Fibroblast of skin of left quadriceps (primary cell): ENCODE data around the gene EPAS1.
"Not testable (repeated sequence)": the region's sequence is repeated elsewhere in the genome, so short reads cannot be mapped to it uniquely, and the experiment has no call there.

ENCODE experiments used
- DNase-seq, 2 experiments: peaks; one replicate each; pipeline ENCODE4 v3.0.0-alpha.2; 2013; ENCODE audit warnings: low read depth in 2 of 2

The EPAS1 gene

DNA sequence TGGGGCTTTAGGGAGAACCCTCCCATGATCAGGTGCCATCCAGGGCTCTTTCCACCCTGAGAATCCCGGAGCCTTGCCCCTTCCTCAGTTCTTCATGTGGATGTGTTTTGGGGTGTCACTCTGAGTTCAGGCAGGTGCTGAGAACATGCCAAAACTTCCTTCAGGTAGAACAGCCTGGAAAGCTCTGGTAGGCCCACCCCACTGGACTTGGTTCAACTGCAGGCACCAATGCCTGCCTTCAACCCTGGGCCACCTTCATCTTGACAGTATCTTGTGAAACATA, 85.8 kb downstream of the EPAS1 start:
- DNase-seq = no peak

DNA sequence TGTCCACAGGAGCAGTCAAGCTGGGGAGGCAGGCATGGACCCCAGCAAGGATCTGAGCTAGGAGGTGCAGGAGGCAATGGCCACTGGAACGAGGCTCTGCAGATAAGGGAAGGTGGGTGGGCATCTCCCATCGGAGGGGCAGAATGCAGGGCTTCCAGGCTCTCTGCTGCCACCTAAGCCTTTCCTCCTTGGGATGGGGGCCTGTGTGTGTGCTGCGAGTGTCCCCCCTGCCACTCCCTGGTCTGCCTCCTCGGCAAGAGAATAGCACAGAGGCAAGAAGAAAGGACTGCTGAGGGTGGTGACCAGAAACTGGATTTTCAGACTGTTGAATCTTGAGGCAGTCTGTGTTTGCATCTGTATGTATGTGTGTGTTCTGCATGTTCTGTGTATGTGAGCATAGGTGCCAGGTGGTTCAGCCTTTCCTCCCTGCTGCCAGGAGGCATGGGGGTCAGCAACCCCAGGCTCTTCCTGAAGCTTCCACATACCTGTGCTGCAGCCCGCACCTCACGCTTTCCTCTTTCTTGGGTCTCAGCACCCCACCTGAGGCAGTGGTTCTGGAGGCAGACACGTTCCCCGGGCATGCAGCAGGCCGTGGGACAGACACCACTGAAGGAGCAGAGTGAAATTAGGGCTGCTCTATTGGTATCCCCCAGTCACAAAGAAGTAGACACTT, 86.7 kb downstream of the EPAS1 start:
- no peak for DNase-seq

DNA sequence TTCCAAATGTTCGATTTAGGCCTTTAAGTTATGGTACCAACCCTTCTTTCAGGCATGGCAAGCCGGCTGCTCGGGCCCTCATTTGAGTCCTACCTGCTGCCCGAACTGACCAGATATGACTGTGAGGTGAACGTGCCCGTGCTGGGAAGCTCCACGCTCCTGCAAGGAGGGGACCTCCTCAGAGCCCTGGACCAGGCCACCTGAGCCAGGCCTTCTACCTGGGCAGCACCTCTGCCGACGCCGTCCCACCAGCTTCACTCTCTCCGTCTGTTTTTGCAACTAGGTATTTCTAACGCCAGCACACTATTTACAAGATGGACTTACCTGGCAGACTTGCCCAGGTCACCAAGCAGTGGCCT, 87.2 kb downstream of the EPAS1 start:
- DNase-seq = no peak

DNA sequence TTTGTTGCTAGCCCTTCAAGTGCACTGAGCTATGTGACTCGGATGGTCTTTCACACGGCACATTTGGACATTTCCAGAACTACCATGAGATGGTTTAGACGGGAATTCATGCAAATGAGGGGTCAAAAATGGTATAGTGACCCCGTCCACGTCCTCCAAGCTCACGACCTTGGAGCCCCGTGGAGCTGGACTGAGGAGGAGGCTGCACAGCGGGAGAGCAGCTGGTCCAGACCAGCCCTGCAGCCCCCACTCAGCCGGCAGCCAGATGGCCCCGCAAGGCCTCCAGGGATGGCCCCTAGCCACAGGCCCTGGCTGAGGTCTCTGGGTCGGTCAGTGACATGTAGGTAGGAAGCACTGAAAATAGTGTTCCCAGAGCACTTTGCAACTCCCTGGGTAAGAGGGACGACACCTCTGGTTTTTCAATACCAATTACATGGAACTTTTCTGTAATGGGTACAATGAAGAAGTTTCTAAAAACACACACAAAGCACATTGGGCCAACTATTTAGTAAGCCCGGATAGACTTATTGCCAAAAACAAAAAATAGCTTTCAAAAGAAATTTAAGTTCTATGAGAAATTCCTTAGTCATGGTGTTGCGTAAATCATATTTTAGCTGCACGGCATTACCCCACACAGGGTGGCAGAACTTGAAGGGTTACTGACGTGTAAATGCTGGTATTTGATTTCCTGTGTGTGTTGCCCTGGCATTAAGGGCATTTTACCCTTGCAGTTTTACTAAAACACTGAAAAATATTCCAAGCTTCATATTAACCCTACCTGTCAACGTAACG, 88.8 kb downstream of the EPAS1 start:
- peak in 1 of 2 experiments; percentile 17 for DNase-seq

DNA sequence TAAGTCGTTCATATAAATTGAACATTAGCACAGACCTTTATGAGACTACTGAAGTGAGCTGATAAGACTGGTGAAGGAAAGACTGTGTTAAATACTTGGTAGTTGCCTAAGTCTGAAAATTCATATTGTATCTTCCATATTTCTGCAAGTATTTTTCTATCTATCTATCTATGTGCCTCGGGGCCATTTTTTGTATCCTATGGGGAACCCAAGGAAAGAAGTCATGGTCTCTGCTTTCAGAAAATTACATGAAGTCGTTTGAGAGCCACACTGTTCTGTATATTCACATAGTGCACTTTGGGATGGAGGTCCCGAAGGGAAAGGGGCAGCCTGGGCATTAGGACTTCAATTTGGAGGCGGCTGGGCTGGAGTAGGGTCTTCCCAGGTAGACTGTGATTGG, 89.6 kb downstream of the EPAS1 start:
- no peak for DNase-seq

DNA sequence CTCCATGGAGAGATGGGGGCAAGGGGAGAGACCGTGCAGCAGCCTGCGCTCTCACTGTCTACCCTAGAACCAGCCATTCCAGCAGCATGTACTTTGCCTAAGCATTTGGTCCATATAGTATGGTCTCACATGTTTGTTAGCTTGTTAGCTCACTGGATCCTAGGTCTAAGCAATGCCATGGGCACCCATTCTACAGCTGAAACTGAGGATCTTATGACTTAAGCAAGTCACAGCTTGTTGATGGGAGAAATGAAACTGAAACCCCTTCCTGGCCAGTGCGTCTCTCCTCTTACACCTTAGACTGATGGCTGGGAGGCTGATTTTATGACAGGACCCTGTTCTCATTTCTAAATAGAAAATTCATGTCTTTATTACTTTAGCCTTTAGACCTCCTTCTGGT, 90.1 kb downstream of the EPAS1 start:
- DNase-seq = no peak

DNA sequence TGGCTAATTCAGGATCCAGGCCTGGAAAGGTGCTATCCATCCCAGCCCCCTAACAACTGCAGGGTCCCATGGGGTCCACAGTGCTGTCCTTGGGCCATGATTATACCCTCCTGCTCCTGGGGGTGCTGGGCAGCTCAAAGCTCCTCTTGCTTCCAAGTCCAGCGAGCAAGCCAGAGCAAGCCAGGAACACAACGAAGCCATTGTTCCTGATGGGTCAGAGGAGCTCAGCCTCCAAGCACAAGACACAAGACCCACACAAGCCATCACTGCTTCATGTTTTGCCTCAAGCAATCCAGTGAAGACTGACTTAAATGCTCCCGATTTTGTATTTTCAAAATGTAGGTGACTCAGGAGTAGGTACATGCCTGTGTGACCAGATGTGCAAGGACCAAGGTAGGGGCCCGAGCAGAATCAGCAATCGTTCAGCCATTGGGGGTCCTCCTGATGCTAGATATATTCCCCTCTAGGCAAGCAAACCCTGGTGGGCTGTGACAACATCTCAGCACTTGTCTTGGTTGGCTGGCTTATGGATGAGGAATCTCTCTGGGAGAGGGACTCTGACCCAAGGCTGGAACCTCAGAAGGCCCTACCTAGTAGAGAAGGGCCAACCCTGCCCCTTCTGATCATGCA, 90.8 kb downstream of the EPAS1 start:
- DNase-seq = no peak

DNA sequence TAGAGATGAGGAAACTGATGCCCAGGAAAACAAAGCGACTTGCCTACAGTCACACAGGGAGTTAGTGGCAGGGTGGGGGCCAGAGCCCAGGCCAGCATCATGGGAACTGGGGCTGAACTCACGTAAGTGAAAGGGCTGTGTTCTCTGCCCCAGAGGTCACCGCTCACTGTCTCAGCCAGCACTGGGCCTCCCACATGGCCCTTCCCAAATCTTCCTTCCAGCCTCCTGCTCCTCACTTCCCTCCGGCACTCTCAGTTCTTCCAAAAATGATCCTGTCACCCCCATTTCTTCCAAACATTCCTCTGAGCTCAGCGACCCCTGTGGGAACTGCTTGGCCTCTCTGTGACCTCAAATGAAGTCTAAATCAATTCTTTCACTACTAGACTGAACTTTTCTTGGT, 91.7 kb downstream of the EPAS1 start:
- DNase-seq = no peak

DNA sequence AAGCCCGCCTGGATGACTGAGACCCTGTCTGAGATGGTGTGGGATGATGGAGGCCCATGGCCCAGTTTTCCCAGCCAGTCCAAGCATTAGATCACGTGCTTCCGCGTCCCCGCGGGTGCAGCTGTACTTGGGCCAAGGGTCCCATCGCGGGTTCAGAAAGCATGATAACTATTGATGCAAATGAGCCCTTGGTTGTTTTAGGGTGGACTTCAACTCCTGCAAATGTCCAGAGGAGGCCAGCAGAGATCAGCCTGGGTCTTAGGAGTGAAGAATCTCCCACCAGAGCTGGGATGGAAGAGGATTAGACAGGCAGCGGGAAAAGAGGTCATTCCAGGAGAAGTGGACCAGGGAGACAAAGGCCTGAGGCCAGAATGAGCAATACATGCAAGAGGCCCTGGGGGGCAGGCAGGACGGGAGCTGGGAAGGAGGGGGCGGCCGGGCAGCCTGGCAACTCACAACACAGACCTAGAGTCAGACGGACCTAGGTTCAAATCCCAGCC, 92.3 kb downstream of the EPAS1 start:
- no peak for DNase-seq

DNA sequence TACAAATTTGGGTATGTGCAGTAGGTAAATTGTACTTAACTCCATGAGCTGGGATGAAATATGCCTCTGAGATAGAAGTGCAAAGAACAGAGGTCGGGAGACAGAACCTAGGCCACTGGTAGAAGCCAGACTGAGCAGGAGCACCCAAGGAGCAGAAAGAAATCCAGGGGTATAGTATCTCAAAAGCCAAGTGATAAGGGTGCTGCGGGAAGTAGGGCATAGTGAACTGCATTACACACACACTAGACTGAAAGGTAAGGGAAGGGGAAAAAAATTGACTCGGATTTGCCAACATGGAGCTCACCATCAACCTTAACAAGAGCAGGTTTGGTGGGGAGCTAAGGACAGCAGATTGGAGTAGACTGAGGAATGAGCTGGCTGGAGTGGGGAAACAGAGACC, 92.8 kb downstream of the EPAS1 start:
- no peak for DNase-seq

DNA sequence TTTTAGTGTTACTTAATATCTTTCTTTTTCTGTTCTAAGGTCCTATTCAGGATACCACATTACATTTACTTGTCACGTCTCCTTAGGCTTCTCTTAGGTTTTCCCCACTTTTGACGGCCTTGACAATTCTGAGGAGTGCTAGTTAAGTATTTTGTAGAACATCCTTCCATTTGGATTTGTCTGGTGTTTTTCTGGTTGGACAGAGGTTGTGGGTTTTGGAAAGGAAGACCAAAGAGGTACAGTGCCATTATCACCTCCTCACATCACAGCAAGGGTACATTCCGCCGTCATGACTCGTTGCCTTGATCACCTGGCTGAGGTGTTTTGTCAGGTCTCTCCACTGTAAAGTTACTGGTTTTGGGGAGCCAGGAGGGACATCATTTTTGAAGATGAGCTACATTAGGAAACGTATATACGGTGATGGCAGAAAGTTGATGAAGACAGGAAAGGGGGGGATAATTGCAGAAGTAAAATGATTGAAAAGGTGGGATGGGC, 93.7 kb downstream of the EPAS1 start:
- no peak for DNase-seq

DNA sequence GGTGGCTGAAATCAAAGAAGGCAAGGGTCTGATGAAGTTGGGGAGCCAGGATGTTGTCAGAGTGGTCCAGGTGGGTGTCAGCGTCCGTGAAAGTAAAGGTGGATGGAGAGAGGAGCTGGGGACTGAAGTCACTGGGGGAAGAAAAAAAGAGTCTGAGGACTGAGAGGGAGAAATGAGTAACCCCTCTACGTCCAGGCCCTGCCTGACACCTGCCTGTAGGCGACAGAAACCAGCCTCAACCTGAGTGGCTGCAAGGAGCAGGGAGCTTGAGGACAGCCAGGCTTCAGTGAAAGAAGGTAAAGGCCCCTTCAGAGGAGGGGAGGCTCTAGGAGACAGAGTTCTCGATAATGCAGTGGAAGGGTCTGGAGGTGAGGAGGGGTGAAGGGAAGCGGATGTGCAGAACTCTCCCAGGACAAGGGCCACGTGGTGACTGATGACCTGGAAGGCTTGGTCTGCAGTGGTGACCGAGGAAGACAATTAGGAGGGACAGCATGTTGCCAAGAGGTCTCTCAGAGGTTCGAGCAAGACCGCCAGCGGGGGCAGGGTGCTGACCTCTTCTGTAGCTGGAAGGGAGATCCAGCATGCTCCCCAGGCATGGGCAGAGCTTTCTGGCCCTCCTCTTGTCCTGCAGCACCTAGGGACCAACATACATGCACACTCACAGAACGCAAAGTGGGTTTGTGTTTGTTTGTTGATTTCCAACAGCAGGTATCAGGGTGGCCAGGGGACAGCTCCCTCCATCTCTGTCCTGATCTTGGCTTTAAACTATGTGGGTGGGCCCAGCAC, 95.5 kb downstream of the EPAS1 start:
- DNase-seq = no peak

DNA sequence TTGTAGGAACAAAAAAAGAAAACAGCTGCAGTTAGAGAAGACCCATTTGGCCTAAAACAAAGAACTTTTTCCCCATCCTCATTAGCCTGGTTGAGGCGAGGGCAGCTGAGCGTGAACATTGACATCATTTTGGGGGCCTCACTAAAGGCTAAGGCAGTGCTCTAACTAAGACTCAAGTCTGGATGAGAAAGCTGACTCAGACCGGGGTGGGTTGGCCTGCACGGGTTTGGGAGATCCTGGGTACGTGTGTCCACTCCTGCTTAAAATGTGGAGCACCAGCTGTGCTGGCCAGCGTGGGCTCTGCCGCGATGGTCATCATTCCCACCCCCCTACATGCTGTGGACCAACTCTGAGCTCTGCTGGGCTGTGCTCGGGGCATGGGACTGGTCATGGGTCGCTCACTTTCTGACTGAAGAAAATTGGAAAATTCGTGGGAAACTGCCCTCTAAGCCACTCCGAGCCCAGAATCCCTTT, 96.2 kb downstream of the EPAS1 start:
- DNase-seq = no peak

DNA sequence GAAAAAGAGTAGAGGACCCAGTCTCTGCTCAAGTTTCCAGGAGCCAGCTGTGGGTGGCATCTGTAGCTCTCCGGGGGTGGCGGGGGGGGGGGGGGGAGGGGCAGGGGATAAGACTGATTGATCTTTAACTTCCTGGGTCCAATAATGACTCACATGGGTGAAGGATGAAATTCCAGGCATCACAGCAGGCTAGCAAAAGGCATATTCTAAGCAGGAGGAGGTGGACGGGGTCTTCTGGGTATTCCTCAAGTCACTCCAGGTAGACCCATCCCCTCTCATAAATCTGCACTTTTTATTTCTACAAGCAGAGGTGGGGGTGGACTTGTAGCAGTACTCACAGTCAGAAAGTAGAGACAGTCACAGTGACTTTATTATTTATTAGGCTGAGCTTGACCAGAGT, 96.7 kb downstream of the EPAS1 start:
- DNase-seq = no peak

DNA sequence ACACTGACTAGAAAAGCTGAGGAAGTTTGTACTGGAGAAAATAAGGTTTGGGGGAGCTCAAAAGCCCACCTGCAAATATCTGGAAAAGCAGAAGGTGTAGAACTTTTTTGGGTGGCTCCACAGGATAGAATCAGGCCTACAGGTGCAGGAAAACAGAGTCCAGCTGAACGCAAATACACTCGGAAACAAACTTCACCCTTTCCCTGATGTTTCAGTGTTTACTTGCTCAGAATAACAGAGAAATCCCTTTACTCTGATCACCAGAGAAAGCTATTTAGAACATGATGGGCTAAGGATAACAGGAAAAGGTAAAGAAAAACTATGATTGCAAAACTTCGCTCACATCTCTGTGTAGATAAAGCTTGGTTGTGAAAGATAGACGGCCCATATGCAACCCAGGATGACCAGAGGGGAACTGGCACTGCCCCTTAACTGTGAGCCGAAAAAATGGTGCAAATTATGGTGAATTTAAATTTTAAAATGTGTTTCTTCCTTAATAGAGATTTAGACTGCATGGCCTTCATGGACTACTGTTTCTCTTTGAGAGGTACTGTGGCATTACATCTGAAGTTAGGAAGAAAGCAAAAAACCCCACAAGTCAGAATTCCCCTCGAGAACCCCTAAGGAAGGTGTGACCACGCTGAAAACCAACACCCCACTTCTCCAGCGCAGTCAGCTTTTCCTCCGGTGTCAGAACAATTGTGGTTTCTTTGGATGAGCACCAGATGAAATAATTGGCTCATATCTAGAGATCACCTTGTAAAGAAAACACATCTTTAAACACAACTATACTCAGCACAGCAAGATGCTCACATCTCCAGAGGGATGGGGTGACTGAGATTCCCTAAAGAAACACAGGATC, 97.7 kb downstream of the EPAS1 start:
- no peak for DNase-seq

DNA sequence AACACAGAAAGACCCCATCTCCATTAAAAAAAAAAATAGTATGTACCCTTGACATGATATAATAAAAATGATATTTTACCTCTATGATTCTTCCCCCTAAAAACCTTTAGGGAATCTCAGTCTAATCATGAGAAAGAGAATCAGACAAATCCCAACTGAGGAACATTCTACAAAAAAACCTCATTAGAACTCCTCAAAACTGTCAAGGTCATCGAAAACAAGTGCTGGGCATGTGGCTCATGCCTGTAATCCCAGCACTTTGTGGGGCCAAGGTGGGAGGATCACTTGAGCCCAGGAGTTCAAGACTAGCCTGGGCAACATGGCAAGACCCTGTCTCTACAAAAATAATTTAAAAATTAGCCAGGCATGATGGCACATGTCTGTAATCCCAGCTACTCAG, 98.5 kb downstream of the EPAS1 start:
- not testable (repeated sequence) for DNase-seq

DNA sequence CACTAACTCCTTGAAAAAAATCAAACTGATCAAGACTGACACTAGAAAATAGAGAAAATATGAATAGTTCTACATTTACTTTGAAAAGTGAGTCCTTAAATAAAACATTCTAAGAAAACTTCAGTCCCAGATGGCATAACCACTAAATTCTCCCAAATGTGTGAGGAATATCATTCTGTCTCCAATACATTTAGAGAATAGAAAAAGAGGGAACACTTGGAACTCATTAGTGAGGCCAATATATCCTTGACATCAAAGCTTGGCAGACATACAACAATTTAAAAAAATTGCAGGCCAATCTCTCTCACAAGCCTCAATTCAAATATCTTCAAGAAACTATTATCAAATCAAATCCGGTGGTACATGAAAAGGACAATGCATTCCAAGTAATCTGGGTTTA, 102.8 kb downstream of the EPAS1 start:
- peak; percentile 15 to 18 for DNase-seq

DNA sequence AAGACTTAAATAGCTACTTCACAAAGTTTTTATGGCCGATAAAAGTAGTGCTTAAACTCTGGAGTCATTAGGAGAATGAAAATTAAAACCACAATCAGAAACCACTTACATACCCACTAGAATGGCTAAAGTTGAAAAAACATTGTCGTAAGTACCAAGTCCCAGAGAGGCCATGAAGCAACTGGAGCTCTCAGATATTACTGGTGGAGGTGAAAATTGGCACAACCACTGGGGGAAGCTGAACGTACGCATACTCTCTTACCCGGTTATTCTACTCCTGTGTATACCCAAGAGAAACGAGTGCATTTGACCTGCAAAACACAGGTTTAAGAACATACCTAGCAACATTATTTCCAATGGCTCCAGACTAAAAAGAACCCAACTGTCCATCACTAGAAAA, 105.7 kb downstream of the EPAS1 start:
- DNase-seq = no peak

DNA sequence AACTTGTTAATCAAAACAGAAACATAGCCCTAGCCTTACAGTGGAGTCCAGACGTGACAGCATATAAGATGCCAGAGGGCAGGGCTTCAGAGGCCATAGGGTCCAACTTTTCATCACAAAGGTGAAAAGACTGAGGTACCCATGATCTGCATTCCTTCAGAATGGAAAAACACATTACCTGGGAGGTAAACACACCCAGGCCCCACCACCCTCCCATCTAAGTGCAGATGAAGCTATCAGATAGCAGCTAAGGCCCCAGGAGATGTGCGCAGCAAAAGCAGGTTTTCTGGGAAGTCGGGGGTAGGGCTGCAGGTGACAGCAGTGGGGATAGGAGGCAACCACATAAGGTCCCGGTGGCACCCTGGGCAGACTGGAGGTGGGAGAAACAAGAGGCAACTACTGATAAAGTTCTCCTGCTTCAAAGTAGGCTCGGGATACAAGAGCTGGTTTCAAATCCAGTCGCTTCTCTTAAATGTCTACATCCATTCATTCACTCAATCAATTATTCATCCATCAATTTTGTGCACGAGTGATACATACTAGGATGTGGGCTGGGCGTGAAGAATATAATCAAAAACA, 107.1 kb downstream of the EPAS1 start:
- DNase-seq = no peak

DNA sequence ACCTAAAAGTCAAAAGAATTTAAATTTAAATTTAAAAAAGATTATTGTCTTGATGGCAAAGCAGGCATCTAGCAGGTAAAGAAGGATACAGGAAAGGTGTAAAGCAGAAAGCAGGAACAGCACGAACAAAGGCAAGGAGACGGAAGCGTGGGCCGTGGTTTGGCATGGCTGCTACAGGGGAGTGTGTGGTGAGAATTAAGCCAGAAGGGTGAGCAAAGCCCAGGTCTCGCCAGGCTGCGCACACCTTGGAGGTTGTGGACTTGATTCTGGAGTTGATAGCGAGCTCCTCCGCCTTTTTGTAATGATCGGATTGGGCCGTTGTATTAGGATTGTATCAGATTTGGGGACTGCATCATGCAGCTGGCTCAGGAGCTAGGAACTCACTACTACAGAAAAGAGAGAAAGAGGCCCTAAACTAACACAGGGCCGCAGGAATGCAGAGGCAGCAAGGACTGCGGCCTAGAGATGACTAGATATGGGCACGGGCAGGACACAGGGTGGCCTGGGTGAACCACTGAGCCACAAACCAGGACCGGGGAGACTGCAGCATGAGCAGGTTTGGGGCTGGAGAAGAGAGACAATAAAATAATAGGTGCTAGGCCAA, 110.7 kb downstream of the EPAS1 start:
- no peak for DNase-seq
